ENCODE measurements around the gene SPOCK1.
"Not testable (repeated sequence)": the region's sequence is repeated elsewhere in the genome, so short reads cannot be mapped to it uniquely, and the experiment has no call there.

SPOCK1 gene

GRCh38 chr5:137498736-137499505 is at the start of gene SPOCK1:
TSS of gene SPOCK1 (minus strand) at chr5:137499326.
- DNase-seq = peak; percentile 60

GRCh38 chr5:137545956-137546355 is 46.8 kb upstream of the SPOCK1 start:
- no peak for DNase-seq

GRCh38 chr5:137535449-137535848 is 36.3 kb upstream of the SPOCK1 start:
- DNase-seq = not testable (repeated sequence)

- no peak for DNase-seq
Observed at GRCh38 chr5:137533963-137534362, 34.8 kb upstream of the SPOCK1 start.

- DNase-seq = no peak
Observed at GRCh38 chr5:137531266-137531665, 32.1 kb upstream of the SPOCK1 start.

- no peak for DNase-seq
Observed at GRCh38 chr5:137521246-137521645, 22.1 kb upstream of the SPOCK1 start.

GRCh38 chr5:137516961-137517360 is 17.8 kb upstream of the SPOCK1 start:
- no peak for DNase-seq

GRCh38 chr5:137516251-137516797 is 17.2 kb upstream of the SPOCK1 start:
- DNase-seq = no peak

GRCh38 chr5:137515238-137515637 is 16.1 kb upstream of the SPOCK1 start:
- DNase-seq = no peak

- no peak for DNase-seq
Observed at GRCh38 chr5:137510671-137511070, 11.5 kb upstream of the SPOCK1 start.

- no peak for DNase-seq
Observed at GRCh38 chr5:137507150-137507549, 8.0 kb upstream of the SPOCK1 start.

- no peak for DNase-seq
Observed at GRCh38 chr5:137506296-137506695, 7.2 kb upstream of the SPOCK1 start.

GRCh38 chr5:137504916-137505315 is 5.8 kb upstream of the SPOCK1 start:
- DNase-seq = no peak

- no peak for DNase-seq
Observed at GRCh38 chr5:137503456-137503855, 4.3 kb upstream of the SPOCK1 start.

- no peak for DNase-seq
Observed at GRCh38 chr5:137502632-137503031, 3.5 kb upstream of the SPOCK1 start.

- DNase-seq = no peak
Observed at GRCh38 chr5:137501846-137502406, 2.8 kb upstream of the SPOCK1 start.

- DNase-seq = no peak
Observed at GRCh38 chr5:137501226-137501625, 2.1 kb upstream of the SPOCK1 start.

- no peak for DNase-seq
Observed at GRCh38 chr5:137500615-137501225, 1.6 kb upstream of the SPOCK1 start.

GRCh38 chr5:137499506-137499847 is 351 bp upstream of the SPOCK1 start:
- not testable (repeated sequence) for DNase-seq

- peak; percentile 6 for DNase-seq
Observed at GRCh38 chr5:137498301-137498735, 808 bp downstream of the SPOCK1 start.

- no peak for DNase-seq
Observed at GRCh38 chr5:137497396-137498290, 1.5 kb downstream of the SPOCK1 start.

GRCh38 chr5:137496919-137497318 is 2.2 kb downstream of the SPOCK1 start:
- no peak for DNase-seq

GRCh38 chr5:137492331-137492730 is 6.8 kb downstream of the SPOCK1 start:
- no peak for DNase-seq

All from NCI-H510A treated with DMSO at 0.1 percent for 48 hours (cell line).